Prostate gland (tissue), 2 donors: Measurements from ENCODE around the gene LDLR.

Experiments used
- POLR2A ChIP-seq: fragments of 450-650 bp; IDR thresholded peaks from one replicate; pipeline ENCODE4 v1.6.1; 2016; ENCODE audit warnings: antibody characterized with exemption, mild to moderate bottlenecking
- TF ChIP-seq, protein P1 (sequence below), 4 experiments: fragments of 200-600 bp in 2 of 4; fragments of 450-650 bp in 2 of 4; sonication (generic) in 2 of 4; IDR thresholded peaks; 1 replicate in 3 of 4; 2 replicates in 1 of 4; pipeline ENCODE4 v1.5.1; 2016 to 2019; ENCODE audit warnings: antibody characterized with exemption in 4 of 4, mild to moderate bottlenecking in 2 of 4, moderate library complexity in 2 of 4

DNA sequence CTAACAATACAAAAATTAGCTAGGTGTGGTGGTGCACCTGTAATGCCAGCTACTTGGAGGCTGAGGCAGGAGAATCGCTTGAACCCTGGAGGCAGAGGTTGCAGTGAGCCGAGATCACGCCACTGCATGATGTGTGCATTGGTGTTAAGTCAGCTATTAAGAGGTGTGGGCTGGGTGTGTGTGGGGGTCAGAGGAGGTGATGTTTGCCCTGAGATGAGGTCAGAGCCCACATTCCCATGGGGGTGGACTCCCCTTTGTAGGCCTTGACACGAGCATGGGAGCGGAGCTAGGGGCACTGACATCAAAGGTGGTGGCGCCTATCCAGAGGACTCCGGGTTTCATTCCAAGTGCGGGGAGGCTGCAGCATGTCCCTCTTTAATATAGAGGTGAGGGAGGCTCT lies 34.6 kb upstream of the LDLR start:
- TF ChIP-seq, protein P1, sequence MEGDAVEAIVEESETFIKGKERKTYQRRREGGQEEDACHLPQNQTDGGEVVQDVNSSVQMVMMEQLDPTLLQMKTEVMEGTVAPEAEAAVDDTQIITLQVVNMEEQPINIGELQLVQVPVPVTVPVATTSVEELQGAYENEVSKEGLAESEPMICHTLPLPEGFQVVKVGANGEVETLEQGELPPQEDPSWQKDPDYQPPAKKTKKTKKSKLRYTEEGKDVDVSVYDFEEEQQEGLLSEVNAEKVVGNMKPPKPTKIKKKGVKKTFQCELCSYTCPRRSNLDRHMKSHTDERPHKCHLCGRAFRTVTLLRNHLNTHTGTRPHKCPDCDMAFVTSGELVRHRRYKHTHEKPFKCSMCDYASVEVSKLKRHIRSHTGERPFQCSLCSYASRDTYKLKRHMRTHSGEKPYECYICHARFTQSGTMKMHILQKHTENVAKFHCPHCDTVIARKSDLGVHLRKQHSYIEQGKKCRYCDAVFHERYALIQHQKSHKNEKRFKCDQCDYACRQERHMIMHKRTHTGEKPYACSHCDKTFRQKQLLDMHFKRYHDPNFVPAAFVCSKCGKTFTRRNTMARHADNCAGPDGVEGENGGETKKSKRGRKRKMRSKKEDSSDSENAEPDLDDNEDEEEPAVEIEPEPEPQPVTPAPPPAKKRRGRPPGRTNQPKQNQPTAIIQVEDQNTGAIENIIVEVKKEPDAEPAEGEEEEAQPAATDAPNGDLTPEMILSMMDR (IDR thresholded peaks at IDR 0.05): no peak
- TF ChIP-seq POLR2A: no peak
